ENCODE data around the gene OR4C15. TPM values are rescaled to one million over a fixed set of nuclear protein-coding genes. Genes with fewer than 3 reads are reported as not detected.

OR4C15 gene
- total RNA-seq = not detected

DNA sequence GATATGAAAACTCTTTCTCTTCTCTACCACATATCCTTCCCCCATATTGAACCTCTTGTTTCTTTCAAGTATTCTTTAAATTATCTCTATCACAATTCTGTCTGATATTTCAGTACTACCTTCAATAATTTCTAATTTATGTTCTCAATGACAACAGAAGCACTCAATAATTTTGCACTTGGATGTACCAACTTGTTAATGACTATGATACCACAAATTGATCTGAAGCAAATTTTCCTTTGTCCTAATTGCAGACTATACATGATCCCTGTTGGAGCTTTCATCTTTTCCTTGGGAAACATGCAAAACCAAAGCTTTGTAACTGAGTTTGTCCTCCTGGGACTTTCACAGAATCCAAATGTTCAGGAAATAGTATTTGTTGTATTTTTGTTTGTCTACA is at the start of gene OR4C15:
Gene OR4C15 (plus strand): TSS at position 301 of the 400 bp plus-strand sequence. CDS start 0 bp downstream, at position 301.
- H3K27ac Mint-ChIP-seq = no peak within 1 kb of the TSS
- no peak for DNase-seq
- H3K9me3 Mint-ChIP-seq = peaks cover 9% of the 10 kb centered on the region
- no peaks in the 10 kb centered on the region for H3K36me3 Mint-ChIP-seq (ENCODE audit: low read depth)
- H3K4me3 Mint-ChIP-seq = no peak within 1 kb of the TSS
- H3K4me1 Mint-ChIP-seq (ENCODE audit: low read depth) = no peaks in the 10 kb centered on the region
- intact Hi-C loops (cut with micrococcal nuclease) = no loop called here
- no peaks in the 10 kb centered on the region for H3K27me3 Mint-ChIP-seq (ENCODE audit: low read depth)
- CTCF ChIA-PET = no interaction called here

DNA sequence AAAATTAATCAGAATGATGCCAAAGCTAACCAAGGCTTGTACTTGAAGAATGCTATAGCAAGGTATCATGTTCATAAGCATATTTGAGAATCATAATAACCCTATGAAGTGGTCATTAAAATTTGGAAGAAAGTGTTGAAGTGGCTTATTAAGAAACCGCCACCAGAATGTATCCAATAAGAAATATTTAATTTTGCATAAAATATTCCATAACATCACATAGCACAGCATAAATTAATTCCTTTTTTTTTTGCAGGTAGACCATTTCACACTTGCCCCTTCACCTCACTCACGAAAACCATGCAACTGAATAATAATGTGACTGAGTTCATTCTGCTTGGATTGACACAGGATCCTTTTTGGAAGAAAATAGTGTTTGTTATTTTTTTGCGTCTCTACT is 17.6 kb downstream of the OR4C15 start, which contains the start of gene OR4C16:
Gene OR4C16 (plus strand): TSS at position 301 of the 400 bp plus-strand sequence. CDS start 0 bp downstream, at position 301.
- CTCF ChIA-PET = no interaction called here
- no peak for DNase-seq
- Mint-ChIP-seq H3K27ac (no peak within 1 kb of the TSS), H3K9me3 (peaks cover 7% of the 10 kb centered on the region), H3K4me3 (no peak within 1 kb of the TSS), H3K4me1 (ENCODE audit: low read depth) (no peaks in the 10 kb centered on the region), H3K27me3 (ENCODE audit: low read depth) (no peaks in the 10 kb centered on the region), H3K36me3 (ENCODE audit: low read depth) (no peaks in the 10 kb centered on the region)
- intact Hi-C loops (cut with micrococcal nuclease) = no loop called here

DNA sequence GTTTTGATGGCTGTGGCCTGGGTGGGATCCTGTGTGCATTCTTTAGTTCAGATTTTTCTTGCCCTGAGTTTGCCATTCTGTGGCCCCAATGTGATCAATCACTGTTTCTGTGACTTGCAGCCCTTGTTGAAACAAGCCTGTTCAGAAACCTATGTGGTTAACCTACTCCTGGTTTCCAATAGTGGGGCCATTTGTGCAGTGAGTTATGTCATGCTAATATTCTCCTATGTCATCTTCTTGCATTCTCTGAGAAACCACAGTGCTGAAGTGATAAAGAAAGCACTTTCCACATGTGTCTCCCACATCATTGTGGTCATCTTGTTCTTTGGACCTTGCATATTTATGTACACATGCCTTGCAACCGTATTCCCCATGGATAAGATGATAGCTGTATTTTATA is 18.3 kb downstream of the OR4C15 start:
- Mint-ChIP-seq H3K4me1 (ENCODE audit: low read depth) (no peaks in the 10 kb centered on the region), H3K4me3 (no peak overlapping the region), H3K27ac (no peak overlapping the region), H3K9me3 (peaks cover 6% of the 10 kb centered on the region), H3K27me3 (ENCODE audit: low read depth) (no peaks in the 10 kb centered on the region), H3K36me3 (ENCODE audit: low read depth) (no peaks in the 10 kb centered on the region)
- CTCF ChIA-PET = no interaction called here
- intact Hi-C loops (cut with micrococcal nuclease) = no loop called here
- DNase-seq = no peak

Other genes with a start within 250 kb of the OR4C15 start
- not detected for gene OR4A16, start 211.3 kb upstream of the OR4C15 start, total RNA-seq
- not detected for gene OR4A15, start 186.5 kb upstream of the OR4C15 start, total RNA-seq
- gene OR4C16, start 17.7 kb downstream of the OR4C15 start, total RNA-seq = not detected
- not detected for gene OR4C11, start 53.2 kb downstream of the OR4C15 start, total RNA-seq
- not detected for gene OR4P4, start 80.6 kb downstream of the OR4C15 start, total RNA-seq
- gene OR4S2, start 93.9 kb downstream of the OR4C15 start, total RNA-seq = not detected
- not detected for gene OR4C6, start 107.7 kb downstream of the OR4C15 start, total RNA-seq
- not detected for gene OR5D13, start 219.0 kb downstream of the OR4C15 start, total RNA-seq
- gene OR5D14, start 241.1 kb downstream of the OR4C15 start, total RNA-seq = not detected